ENCODE measurements around the gene EML2. TPM values are rescaled to one million over a fixed set of nuclear protein-coding genes. Genes with fewer than 3 reads are reported as not detected.

EML2 gene
- total RNA-seq, 1 experiment from 2014 or later, result 32.7 TPM

- TF ChIP-seq SIN3A (IDR thresholded peaks at IDR 0.05; ENCODE audit: borderline replicate concordance, insufficient read depth, low read depth, low read length) (no peak), POLR2AphosphoS5 (IDR thresholded peaks at IDR 0.05; ENCODE audit: low read depth, low read length) (no peak), TCF7L2 (IDR thresholded peaks at IDR 0.05; ENCODE audit: low read depth, low read length) (peak; percentile 96), REST (IDR thresholded peaks at IDR 0.05; ENCODE audit: insufficient read depth in 1 of 2, low read depth in 2 of 2, low read length in 1 of 2) (no peak), CTCF (IDR thresholded peaks at IDR 0.05) (peak; percentile 89)
- Histone ChIP-seq H3K27me3 (ENCODE audit: control insufficient read depth, insufficient read depth, low read length) (no peaks in the 10 kb centered on the region; the same call in 1 of the 2 replicates), H3K4me1 (ENCODE audit: control insufficient read depth, insufficient read depth, low read length) (no peaks in the 10 kb centered on the region; the same call in 1 of the 2 replicates), H3K36me3 (ENCODE audit: control insufficient read depth, insufficient read depth, low read length) (no peaks in the 10 kb centered on the region), H3K4me3 (ENCODE audit: low read depth in 2 of 2, low read length in 2 of 2) (peak overlapping the region in 1 of 2 experiments; percentile 32; a peak in 1 of 4 replicates), H3K27ac (ENCODE audit: low read length) (peak overlapping the region; percentile 45; the same call in 1 of the 2 replicates), H3K9me3 (ENCODE audit: control insufficient read depth, insufficient read depth, low read depth, low read length) (no peaks in the 10 kb centered on the region)
- POLR2A ChIA-PET, result no interaction called here
- BruUV-seq (replicated peaks), result no TSS peak
- CTCF ChIA-PET, result interaction anchor here (1.6 kb wide), 1 partner anchor 34 kb away, joined by 8 read pairs; no protein-coding TSS in a partner anchor
- in situ Hi-C loops (cut with HindIII; ENCODE audit: low pct_unique_long_range_greater_than_20kb, low sequenced_read_pairs), result no loop called here
- DNase-seq (ENCODE audit: low read depth, low spot score), result no peak
- intact Hi-C loops (cut with micrococcal nuclease; ENCODE audit: unreplicated experiment), result no loop called here
- peak; percentile 84 for ATAC-seq
Measured at GRCh38 chr19:45607071-45608029, 31.8 kb downstream of the EML2 start.

- in situ Hi-C loops (cut with HindIII; ENCODE audit: low pct_unique_long_range_greater_than_20kb, low sequenced_read_pairs) (no loop called here), intact Hi-C loops (cut with micrococcal nuclease; ENCODE audit: unreplicated experiment) (no loop called here)
- H3K4me3 ChIP-seq (ENCODE audit: low read depth in 2 of 2, low read length in 2 of 2), result peak within 1 kb of the TSS in 1 of 2 experiments; percentile 13; a peak in 1 of 4 replicates
Measured at GRCh38 chr19:45601524-45602374, 37.4 kb downstream of the EML2 start, which contains the start of gene GPR4. Gene GPR4 (minus strand): TSS chr19:45602212. CDS start chr19:45591866, 10,346 bp downstream.

More at GRCh38 chr19:45601524-45602374, 37.4 kb downstream of the EML2 start, which contains the start of gene GPR4:
- Histone ChIP-seq H3K36me3 (ENCODE audit: control insufficient read depth, insufficient read depth, low read length) (no peaks in the 10 kb centered on the region), H3K27ac (ENCODE audit: low read length) (no peak within 1 kb of the TSS), H3K4me1 (ENCODE audit: control insufficient read depth, insufficient read depth, low read length) (peaks cover 3% of the 10 kb centered on the region; the same call in 1 of the 2 replicates), H3K9me3 (ENCODE audit: control insufficient read depth, insufficient read depth, low read depth, low read length) (no peaks in the 10 kb centered on the region), H3K27me3 (ENCODE audit: control insufficient read depth, insufficient read depth, low read length) (no peaks in the 10 kb centered on the region; the same call in 1 of the 2 replicates)
- TF ChIP-seq TCF7L2 (IDR thresholded peaks at IDR 0.05; ENCODE audit: low read depth, low read length), result no peak
- no peak for TF ChIP-seq REST (IDR thresholded peaks at IDR 0.05; ENCODE audit: insufficient read depth in 1 of 2, low read depth in 2 of 2, low read length in 1 of 2)
- no peak for TF ChIP-seq SIN3A (IDR thresholded peaks at IDR 0.05; ENCODE audit: borderline replicate concordance, insufficient read depth, low read depth, low read length)
- TF ChIP-seq POLR2AphosphoS5 (IDR thresholded peaks at IDR 0.05; ENCODE audit: low read depth, low read length), result no peak
- TF ChIP-seq CTCF (IDR thresholded peaks at IDR 0.05), result no peak
- no TSS peak for BruUV-seq (replicated peaks)
- ChIA-PET CTCF (interaction anchor here (0.7 kb wide), 1 partner anchor 54 kb away, joined by 3 read pairs; no protein-coding TSS in a partner anchor), POLR2A (interaction anchor here (0.5 kb wide), 1 partner anchor 170 kb away, joined by 3 read pairs; no protein-coding TSS in a partner anchor)
- no peak for DNase-seq (ENCODE audit: low read depth, low spot score)
- ATAC-seq, result peak; percentile 58; the same call in 1 of the 2 replicates

All from Panc1 (cell line).